HG03066 (cell line): ENCODE results near the gene DOCK6.
A peak's percentile ranks its signal among the peaks of the same experiment; 100 is the strongest.
"Not testable (repeated sequence)": the region's sequence is repeated elsewhere in the genome, so short reads cannot be mapped to it uniquely, and the experiment has no call there.

ENCODE experiments used
- ATAC-seq: cut with Tn5 transposase; IDR thresholded peaks from one replicate; pipeline ENCODE4 v1.9.1; 2021; ENCODE audit warnings: low read depth; ENCODE audit not compliant: unreplicated experiment

The DOCK6 gene

DNA sequence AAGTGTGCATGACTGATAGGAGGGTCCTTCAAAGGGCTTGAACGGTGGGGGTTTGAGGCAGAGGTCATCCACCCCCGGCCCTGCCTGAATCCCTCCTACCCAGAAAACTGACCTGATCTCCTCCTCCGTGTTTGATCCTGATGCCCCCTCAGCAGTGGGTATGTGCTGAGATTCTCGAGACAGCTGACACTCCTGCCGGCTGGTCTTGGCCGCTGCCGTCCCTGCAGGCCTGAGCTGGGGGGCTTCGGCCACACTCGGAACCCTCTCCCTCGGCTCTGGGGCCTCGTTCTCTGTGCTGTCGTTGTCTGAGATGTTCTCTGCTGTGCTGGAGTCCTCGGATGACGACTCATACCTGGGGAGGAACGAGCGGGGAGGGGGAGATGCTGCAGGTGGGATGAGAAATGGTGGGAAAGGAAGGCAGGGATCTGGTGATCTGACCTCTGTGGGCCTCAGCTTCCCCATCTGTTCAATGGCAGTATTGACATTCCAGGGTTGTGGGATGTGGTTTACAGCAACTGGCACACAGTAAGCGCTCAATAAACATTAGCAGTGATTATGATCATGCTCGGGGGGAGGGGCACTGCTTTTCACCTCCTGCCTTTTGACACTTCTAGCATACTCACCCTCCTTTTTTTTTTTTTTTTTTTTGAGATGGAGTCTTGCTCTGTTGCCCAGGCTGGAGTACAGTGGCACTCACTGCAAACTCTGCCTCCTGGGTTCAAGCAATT is 85.7 kb downstream of the DOCK6 start:
- ATAC-seq: no peak

DNA sequence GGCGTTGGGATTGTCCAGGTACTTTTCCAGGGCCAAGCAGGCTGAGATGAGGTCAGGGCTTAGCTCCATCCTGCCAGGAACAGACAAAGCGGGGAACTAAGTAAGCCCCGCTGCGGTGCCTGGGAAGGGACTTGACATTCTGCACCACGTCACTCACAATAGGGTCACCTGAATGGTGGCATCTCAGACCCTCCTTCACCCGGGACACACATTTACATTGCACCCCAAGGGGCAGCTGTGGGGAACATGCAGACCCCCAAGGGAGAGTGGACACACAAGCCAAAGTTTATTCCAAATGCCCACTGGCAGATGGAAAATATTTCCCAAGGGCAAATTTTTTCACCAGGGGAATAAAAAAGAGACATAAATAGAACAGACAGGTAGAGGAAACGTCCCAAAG is 86.4 kb downstream of the DOCK6 start:
- ATAC-seq: no peak

DNA sequence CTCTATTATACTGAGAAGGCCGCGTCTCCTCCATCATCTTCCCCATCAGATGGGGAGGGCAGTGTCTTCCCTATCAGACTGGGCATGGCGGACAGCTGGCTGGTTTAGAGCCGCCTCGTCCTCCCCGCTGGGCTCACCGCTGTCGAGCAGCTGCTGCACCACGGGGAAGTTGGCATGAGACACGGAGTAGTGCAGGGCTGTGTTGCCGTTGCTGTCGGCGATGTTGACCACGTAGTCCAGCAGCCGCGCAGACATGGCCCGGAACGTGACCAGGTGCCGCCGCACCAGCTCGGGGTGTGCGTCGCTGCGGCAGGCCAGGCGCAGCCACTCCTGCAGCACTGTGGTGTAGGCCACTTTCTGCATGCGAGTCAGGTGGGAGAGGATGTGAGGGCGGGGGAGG is 88.0 kb downstream of the DOCK6 start:
- no peak for ATAC-seq

DNA sequence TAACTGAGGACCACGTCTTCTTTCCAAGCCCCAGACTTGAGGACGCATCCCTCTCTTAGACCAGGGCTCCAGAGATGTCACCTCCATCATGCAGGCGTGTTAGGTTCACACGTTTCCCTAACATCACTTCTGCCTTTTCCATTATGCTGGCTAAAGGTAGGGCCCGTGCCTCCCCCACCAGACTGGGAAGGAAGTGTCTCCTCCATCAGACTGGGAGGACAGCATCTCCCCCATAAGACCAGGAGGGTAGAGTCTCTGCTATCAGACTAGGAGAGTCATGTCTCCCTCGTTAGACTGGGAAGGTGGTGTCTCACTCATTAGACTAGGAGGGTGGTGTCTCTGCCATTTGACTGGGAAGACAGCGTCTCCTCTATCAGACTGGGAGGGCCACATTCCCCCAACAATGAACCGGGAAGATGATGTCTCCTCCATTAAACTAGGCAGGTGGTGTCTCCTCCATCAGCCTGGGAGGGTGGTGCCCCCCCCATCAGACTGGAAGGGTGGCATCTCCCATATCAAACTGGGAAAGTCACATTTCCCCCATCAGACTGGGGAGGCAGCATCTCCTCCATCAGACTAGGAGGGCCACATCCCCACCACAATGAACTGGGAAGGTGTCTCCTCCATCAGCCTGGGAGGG is 88.7 kb downstream of the DOCK6 start:
- ATAC-seq: no peak

DNA sequence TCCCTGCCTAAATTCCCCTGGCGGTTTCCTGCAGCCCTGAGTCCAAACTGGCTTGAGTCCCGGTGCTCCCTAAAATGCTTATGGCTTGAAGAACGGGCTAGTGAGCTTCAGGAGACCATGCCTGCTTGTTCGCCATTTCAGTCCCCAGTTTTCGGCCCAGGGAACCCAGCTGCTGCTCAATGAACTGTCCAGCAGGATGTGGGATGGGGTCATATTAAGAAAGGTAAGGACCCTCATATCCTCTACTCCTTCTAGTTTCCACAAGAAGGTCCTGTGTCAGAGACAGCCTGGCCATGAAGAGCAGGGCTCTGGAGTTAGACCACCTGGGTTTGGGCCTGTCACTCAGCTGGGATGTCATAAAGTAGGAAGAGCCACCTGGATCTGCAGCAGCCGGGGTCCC is 89.7 kb downstream of the DOCK6 start:
- ATAC-seq: no peak

DNA sequence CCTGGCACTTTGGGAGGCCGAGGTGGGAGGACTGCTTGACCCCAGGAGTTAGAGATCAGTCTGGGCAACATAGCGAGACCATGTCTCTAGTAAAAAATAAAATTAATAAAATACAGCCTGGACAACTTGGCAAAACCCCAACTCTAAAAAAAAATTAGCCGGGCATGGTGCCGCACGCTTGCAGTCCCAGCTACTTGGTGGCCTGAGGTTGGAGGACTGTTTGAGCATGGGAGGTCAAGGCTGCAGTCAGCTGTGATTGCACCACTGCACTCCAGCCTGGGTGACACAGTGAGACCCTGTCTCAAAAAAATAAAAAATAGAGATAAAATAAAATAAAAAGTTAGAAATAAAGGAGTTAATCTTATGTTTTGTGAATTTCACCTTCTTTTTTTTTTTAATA is 91.2 kb downstream of the DOCK6 start:
- no peak for ATAC-seq

DNA sequence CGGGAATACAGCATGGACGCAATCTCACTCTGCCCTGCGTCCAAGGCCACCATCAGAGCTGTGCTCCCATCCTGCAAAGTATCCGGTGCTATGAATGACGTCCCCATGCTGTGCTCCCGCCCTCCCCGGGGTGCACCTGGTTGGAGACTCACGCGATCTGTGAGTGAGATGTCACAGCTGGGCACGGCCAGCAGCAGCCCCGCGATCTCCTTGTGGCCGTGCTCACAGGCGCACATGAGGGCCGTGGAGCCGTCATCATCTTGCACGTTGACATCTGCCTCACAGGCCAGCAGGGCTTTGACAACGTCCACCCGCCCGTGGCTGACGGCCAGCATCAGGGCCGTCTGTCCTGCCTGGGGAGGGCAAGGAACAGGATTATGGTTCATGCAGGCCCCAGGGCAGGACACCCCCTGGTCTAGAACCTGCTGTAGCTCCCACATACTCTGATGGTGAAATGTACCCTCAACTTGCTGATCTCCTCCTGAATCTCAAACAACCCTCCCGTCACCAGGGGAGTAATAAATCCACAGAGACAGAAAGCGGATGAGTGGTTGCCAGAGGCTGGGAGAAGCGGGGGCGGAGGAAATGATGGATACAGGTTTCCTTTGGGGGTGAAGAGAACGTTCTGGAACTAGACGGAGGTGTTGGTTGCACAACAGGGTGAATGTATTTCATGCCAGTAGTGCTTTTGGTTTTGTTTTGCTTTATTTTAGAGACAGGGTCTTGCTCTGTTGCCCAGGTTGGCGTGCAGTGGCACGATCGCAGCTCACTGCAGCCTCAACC is 92.2 kb downstream of the DOCK6 start:
- no peak for ATAC-seq

DNA sequence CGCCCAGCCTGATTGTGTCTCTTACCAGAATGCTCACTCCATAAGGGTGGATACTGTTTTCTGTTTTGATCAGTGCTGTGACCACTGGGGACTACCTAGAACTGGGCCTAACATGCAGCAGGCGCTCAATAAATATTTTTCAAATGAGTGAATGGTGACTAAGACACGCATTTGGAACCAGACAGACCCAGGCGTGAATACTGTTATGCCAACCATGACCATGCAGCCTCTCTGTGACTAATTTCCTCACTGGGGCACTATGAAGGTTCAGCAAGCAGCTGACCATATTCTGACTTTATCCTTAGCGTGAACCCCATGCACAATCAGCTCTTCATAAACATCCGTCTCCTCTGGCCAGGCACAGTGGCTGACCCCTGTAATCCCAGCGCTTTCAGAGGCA is 93.8 kb downstream of the DOCK6 start:
- no peak for ATAC-seq

DNA sequence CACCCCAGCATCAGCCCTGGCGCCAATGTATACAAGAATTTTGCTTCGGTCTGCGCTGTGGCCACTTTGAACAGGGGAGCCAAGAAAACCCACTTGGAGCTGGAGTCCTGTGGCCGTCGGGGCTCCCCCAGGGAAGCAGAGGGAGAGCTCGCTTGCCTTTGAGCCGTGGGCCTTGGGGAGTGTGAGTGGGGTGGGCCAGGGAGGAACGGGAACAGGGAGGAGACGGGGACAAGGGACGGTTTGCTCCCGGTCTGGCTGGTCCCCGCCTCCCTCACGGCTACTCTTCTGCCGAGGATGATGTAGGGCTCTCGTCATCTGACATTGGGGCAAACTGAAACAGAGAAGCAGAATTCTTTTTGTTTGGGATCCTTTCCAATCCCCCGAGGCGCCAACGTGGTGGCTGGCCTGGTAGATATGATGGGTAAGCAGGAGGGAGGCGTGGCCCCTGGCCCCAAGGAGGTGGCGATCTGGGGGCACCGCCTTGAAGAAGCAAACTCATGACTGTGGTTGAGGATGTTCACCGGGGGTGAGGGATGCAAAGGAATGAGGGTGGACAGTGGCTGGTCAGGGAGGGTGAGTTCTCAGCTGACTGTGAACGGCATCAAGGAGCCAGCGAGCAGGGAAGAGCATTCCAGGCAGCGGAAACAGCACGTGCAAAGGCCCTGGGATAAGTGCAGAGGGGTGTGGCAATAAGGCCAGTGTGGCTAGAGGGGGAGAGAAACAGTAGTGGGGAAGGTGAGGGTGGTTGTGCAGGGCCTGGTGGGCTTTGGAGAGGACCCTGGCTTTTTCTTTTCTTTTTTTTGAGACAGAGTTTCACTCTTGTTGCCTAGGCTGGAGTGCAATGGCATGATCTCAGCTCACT is 95.8 kb downstream of the DOCK6 start:
- ATAC-seq: no peak

DNA sequence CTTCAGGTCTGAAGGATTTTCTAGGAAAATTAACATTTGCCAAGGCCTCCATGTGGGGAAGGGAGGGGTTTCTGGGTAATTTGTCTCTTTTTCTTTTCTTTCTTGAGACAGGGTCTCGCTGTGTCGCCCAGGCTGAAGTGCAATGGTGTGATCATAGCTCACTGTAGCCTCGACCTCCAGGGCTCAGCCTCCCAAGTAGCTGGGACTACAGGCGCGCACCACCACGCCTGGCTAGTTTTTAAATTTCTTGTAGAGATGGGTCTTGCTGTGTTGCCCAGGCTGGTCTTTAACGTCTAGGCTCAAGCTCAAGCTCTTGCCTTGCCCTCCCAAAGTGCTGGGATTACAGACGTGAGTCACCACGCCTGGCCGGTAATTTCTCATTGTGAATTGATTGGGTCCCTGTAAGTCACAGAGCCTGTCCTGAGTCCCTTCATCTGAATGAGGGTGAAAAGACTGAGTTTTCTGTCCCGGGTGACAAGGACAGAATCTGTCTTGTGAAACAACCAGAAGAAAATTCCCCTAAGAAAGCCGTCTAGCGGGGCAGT is 96.8 kb downstream of the DOCK6 start:
- no peak for ATAC-seq

DNA sequence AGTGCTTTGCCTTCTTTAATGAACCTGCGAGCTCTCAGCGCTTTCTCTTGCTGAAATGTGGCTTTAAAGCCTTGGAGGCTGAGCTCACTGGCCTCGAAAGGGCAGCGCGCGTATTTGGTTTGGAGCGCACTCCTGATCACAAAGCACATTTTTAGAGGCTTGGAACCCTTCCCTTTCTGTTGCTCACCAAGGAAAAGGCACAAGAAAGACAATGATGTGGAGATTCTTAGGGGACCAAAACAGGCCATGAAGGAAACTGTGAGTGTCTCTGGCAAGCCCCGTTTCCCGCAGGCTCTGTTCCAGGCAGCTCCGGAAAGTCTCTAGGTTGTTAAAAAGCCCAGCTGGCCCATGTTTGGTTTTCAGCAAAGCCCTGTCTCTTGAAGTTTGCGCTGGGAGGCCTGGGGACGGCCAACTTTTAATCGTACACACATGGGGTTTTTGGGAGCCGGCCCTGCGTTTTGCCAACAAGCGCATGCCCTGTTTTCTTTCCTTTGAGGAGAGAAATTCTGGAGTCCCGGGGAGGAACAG is 97.4 kb downstream of the DOCK6 start:
- no peak for ATAC-seq

DNA sequence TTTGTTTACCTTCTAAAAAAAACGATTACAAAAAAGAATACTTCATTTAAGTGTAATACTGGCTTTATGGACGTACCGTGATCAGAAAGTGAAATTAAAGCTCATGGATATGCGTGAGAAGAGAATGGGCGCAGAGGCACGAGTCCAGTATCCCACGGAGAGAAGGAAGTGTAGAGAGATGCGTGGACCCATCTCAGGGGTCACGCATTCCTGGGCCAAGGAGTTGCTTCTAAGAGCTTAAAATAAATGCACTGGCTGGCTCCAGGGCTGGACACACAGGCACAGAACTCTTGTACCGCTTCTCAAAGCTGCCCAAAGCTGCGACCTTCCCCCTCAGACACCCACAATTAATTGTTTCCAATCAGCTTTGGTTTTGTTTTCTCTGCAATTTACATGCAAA is 98.0 kb downstream of the DOCK6 start:
- ATAC-seq: no peak

DNA sequence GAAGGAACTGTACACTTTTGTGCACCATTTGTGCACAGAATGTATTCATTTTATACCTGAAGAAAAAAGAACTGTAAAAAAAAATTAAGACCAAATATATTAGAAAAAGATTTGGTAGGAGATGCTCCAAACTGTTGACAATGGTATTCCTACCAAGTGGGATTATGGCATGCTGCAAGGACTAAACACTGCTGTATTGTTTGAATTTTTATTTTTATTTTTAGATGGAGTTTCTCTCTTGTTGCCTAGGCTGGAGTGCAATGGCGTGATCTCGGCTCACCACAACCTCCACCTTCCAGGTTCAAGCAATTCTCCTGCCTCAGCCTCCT is 101.9 kb downstream of the DOCK6 start:
- ATAC-seq: not testable (repeated sequence)

DNA sequence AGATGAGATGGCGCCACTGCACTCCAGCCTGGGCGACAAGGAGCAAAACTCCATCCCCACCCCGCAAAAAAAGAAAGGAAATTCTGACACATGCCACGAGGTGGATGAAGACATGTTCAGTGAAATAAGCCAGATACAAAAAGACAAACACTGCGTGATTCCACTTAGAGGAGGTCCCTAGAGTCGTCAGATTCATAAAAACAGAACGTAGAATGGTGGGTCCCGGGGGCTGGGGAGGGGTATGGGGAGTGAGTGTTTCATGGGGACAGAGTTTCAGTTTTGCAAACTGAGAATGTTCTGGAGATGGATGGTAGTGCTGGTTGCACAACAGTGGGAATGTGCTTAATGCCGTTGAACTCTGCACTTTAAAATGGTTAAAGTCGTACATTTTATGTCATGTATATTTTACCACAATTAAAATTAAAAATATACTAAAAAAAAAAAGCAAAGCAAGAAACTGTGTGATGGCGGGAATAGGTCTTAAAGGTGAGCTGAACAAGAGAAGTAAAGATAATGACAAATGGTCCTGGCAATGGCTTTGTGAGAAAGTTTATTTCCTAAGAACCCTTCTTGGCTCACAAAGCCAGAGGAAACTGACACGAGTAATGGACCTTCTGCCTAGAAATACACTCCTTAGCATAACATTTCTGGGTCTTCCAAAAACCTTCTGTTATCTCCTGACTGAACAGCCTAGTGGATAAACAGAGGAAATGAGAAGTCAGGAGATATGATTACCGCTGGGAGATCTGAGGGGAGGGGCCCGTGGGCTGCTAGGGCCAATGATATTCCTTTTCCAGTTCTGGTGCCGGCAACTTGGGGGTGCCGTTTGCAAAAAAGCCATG is 102.5 kb downstream of the DOCK6 start:
- no peak for ATAC-seq

DNA sequence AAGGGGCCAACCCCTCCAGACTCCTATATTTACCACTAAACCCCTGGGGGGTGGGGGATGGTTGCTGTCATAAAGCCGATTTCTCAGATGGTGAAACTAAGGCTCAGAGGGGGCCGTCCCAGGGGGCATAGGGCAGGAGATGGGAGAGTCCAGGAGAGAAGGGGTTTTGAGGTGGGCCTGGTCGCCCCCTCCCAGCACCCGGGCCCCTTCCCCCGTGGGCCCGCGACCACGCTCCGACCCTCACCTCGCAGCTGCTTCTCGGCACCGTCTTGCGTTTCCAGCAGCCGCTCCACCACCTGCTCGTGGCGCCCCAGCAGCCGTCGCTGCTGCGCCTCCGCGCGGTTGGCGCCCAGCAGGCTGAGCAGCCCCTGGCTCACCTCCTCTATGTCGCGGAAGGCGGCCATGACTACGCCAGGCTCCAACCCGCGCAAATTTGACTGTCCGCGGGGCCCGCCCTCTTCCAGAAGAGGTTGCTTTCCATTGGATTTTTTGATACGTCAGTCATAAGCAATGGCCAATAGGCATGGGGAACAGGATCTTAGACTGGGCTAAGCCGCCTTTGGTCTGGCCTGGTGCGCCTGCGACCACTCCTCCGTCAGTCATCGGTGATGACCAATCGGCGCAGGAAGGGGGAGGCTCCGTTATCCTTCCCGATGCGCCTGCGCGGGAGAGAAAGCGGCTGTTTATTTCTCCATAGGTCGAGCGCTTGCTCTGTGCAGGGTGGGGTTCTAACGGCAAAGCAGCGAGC is 106.8 kb downstream of the DOCK6 start, which contains the start of gene SPC24:
SPC24 (minus strand) TSS at position 410 of the 748 bp plus-strand sequence; CDS start at position 404, 6 bp downstream.
- ATAC-seq: peak; percentile 95

DNA sequence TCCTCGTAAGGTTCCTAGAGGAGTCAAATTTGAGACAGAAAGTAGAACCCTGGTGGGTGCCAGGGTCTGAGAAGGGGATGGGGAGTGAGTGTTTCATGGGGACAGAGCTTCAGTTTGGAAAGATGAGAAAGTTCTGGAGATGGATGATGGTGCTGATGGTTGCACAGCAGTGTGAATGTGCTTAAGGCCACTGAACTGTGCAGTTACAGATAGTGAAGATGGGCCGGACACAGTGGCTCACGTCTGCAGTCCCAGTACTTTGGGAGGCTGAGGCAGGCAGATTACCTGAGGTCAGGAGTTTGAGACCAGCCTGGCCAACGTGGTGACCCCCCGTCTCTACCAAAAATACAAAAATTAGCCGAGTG is 107.7 kb downstream of the DOCK6 start:
- ATAC-seq: no peak

DNA sequence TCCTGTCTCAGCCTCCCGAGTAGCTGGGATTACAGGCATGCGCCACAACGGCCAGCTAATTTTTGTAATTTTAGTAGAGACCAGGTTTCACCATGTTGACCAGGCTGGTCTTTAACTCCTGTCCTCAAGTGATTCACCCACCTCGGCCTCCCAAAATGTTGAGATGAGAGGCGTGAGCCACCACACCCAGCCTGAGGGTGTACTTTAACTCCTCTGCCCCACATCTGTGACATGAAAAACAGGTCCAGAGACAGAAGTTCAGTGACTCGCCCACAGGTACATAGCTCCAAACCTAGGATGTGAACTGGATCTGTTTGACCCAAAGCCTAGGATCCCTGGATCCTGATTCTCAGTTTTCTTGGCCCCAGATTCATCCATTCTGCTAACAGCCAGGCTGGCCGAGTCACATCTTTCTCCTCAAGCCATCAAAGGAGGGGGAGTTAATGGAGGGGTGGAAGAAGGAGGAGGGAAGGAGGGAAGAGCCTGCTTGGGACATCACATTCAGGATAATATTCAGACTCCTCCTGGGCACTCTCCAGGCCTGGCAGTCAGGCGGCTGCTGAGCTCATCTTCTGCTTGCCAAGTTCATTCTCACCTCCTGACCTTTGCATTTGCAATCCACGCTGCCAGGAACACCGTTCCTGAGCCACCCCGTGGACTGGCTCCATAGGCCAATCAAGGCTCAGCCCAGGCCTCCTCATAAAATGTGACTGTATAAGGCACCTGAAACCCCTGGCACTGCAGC is 109.8 kb downstream of the DOCK6 start:
- no peak for ATAC-seq

DNA sequence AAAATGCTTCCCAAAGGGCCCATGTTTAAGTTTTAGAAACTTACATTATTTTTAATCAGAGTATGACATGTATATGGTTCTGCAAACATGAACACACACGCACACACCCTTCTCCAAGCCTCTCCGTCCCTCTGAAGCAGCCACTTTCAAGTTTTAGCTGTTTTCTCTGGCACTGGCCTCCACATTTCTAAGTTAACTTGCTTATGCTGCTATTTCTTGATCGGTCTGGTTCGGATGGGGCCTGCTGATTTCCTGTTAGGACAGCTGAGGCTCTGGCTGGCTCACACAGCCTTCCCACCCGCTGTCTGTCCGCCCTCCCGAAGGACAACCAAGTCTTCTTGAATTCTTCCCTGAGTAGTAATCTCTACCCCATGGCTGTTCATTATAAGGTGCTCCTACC is 111.1 kb downstream of the DOCK6 start:
- no peak for ATAC-seq
